NCI-H2227 treated with DMSO at 0.1 percent for 48 hours (cell line): Measurements from ENCODE around the gene SAP25.
"Not testable (repeated sequence)": the region's sequence is repeated elsewhere in the genome, so short reads cannot be mapped to it uniquely, and the experiment has no call there.

Experiments used
- DNase-seq: peaks from one replicate; lab custom pipeline; 2025; lab: John Stamatoyannopoulos, UW

SAP25 gene

GRCh38 chr7:100535982-100536381, 37.7 kb downstream of the SAP25 start:
- not testable (repeated sequence) for DNase-seq

GRCh38 chr7:100532165-100533022, 41.3 kb downstream of the SAP25 start:
- DNase-seq = no peak

- DNase-seq = not testable (repeated sequence)
Observed at GRCh38 chr7:100528108-100528866, 45.4 kb downstream of the SAP25 start.

- not testable (repeated sequence) for DNase-seq
Observed at GRCh38 chr7:100523192-100523591, 50.5 kb downstream of the SAP25 start.
